K562 (cell line): ENCODE measurements around the gene FAM219A. TPM values are rescaled to one million over a fixed set of nuclear protein-coding genes. Genes with fewer than 3 reads are reported as not detected.

Experiments used
- CREBBP ChIP-seq: IDR thresholded peaks from one replicate; pipeline ENCODE4 v1.6.1; 2012; ENCODE audit warnings: low read depth, mild to moderate bottlenecking, control low read depth, inconsistent platforms, low read length
- TCFL5 ChIP-seq: fragments of 250-450 bp; sonication (Bioruptor Pico); conservative IDR thresholded peaks from 2 replicates; pipeline ENCODE4 v1.6.1; 2021; ENCODE audit warnings: mild to moderate bottlenecking, moderate library complexity, matching md5 sums
- ZNF24 ChIP-seq: fragments of 450-650 bp; IDR thresholded peaks from 2 replicates; pipeline ENCODE4 v1.6.1; 2016
- polyA plus RNA-seq, 8 experiments: library from polyadenylated mRNA; depleted of rRNA in 4 of 8; stranded (reverse) in 5 of 8; unstranded in 3 of 8; fragments of >200 nt; fragmentation: Nextera tagmentation in 2 of 8; fragmentation: Illumina TruSeq in 1 of 8; extraction: Ambion mirVana in 2 of 8; extraction: Trizol in 1 of 8; gene quantifications; 2 replicates each; pipeline versions ENCODE4 v1.2.1 to v1.2.3, GENCODE V29; 2011 to 2014; ENCODE audit warnings: inconsistent platforms in 1 of 8, missing spikeins in 1 of 8
- total RNA-seq, 7 experiments: library from RNA; depleted of rRNA in 6 of 7; stranded (reverse); fragments of >200 nt in 6 of 7; fragmentation: Illumina TruSeq in 2 of 7; extraction: Trizol in 2 of 7; gene quantifications; 2 replicates each; pipeline versions ENCODE4 v1.2.1 to v1.2.3, GENCODE V29; 2011 to 2021; ENCODE audit warnings: low replicate concordance in 1 of 7
- TF ChIP-seq, protein P1 (sequence below), 2 experiments: fragments of 450-650 bp; IDR thresholded peaks; 2 replicates each; pipeline ENCODE4 v1.6.1; 2016; ENCODE audit warnings: mild to moderate bottlenecking in 2 of 2, borderline replicate concordance in 1 of 2, low read depth in 1 of 2, moderate library complexity in 1 of 2

The FAM219A gene
- total and polyA plus RNA-seq, 9 of the 15 experiments (the other 6 are each of a cell fraction or from before 2014, with no cell fraction given): 0.63 to 8.6 (median 2.9) TPM

DNA sequence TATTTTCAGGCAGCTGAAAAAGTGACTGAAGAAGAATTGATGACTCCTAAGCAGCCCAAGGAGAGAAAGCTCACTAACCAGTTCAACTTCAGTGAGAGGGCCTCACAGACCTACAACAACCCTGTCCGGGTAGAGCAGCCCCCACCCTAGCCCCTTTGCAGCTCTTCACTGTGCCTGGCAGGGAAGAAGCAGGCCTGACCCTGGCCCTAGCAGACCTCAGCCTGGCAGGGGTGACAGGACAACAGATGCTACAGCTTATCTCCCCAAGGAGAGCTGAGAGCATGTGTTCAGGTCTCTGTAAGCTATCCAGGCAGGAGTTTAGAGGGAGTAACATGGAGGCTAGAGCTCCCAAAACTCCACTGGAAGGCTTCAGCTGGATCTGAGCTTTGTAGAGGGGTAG lies 32.0 kb upstream of the FAM219A start (continued):
- TF ChIP-seq, protein P1, sequence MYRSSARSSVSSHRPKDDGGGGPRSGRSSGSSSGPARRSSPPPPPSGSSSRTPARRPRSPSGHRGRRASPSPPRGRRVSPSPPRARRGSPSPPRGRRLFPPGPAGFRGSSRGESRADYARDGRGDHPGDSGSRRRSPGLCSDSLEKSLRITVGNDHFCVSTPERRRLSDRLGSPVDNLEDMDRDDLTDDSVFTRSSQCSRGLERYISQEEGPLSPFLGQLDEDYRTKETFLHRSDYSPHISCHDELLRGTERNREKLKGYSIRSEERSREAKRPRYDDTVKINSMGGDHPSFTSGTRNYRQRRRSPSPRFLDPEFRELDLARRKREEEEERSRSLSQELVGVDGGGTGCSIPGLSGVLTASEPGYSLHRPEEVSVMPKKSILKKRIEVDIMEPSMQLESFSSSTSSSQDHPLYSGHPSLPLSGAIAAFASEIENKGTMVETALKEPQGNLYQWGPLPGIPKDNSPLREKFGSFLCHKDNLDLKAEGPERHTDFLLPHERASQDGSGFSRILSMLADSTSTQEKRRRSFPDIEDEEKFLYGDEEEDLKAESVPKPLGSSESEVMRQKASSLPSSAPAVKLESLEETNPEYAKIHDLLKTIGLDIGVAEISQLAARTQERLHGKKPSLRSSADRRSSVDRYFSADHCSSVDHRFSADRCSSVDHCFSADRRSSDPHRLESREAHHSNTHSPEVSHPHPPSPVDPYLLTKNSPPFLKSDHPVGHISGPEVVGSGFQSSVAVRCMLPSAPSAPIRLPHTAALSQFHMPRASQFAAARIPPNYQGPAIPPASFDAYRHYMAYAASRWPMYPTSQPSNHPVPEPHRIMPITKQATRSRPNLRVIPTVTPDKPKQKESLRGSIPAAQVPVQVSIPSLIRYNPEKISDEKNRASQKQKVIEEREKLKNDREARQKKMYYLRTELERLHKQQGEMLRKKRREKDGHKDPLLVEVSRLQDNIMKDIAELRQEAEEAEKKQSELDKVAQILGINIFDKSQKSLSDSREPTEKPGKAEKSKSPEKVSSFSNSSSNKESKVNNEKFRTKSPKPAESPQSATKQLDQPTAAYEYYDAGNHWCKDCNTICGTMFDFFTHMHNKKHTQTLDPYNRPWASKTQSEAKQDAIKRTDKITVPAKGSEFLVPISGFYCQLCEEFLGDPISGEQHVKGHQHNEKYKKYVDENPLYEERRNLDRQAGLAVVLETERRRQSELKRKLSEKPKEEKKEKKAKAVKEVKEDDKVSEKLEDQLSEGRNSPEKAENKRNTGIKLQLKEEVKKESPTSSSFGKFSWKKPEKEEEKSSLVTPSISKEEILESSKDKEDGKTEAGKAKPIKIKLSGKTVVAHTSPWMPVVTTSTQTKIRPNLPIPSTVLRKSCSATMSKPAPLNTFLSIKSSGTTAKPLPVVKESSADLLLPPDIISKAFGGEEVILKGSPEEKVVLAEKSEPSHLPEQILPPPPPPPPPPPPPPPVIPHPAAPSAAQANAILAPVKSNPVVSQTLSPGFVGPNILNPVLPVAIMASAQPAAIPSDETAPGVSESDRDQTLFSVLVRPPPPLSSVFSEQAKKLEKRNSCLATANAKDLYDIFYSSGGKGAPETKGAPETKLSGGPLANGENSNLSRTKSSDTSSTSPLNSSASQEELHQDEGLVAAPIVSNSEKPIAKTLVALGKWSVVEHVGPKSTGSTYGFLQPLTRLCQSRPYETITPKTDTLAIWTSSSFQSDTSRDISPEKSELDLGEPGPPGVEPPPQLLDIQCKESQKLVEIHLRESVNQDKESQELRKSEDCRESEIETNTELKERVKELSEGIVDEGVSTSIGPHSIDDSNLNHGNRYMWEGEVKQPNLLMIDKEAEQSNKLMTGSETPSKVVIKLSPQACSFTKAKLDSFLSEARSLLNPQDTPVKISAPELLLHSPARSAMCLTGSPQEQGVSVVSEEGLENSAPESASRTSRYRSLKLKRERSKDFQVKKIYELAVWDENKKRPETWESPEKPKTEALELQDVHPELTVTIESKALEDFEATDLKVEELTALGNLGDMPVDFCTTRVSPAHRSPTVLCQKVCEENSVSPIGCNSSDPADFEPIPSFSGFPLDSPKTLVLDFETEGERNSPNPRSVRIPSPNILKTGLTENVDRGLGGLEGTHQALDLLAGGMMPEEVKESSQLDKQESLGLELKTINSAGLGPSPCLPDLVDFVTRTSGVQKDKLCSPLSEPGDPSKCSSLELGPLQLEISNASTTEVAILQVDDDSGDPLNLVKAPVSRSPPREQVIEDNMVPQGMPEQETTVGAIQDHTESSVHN (IDR thresholded peaks at IDR 0.05; ENCODE audit: borderline replicate concordance in 1 of 2, low read depth in 1 of 2): no peak
- no peak for TF ChIP-seq CREBBP
- TF ChIP-seq ZNF24: no peak
- no peak for TF ChIP-seq TCFL5 (CRISPR knock-in tag)
